Endothelial cell of umbilical vein (primary cell): ENCODE results near the gene ACOX3. TPM values are rescaled to one million over a fixed set of nuclear protein-coding genes. Genes with fewer than 3 reads are reported as not detected.

Experiments used
- BruUV-seq: library from RNA; stranded (reverse); fragments of 400-500 nt; replicated peaks from 2 replicates; lab custom pipeline; 2021; lab: Mats Ljungman, UMichigan
- CTCF ChIA-PET: fragments of 300-600, 350-600 bp; sonication (Branson Sonifier 250); formaldehyde crosslinking; loops from one replicate; lab custom pipeline; 2021; ENCODE audit warnings: antibody characterized with exemption, inconsistent platforms; lab: Charles Lee
- POLR2A ChIA-PET: fragments of 300-600, 350-600 bp; sonication (Branson Sonifier 250); formaldehyde crosslinking; loops from one replicate; lab custom pipeline; 2021; ENCODE audit warnings: antibody characterized with exemption, inconsistent platforms; lab: Charles Lee
- DNase-seq: peaks from one replicate; pipeline ENCODE4 v3.0.0-alpha.2; 2011; ENCODE audit warnings: low read depth, low spot score
- FAIRE-seq: peaks from 2 replicates; lab custom pipeline; 2011; peaks lifted over from hg19 to GRCh38; lab: Jason Lieb, UNC
- H2AFZ ChIP-seq: 2 replicates; pipeline ENCODE4 v1.6.0; 2012; ENCODE audit warnings: low read depth, low read length, control low read depth, inconsistent platforms
- H3K27ac ChIP-seq: 2 replicates; pipeline ENCODE4 v1.5.1; 2011; ENCODE audit warnings: low read depth, mild to moderate bottlenecking, control low read depth, low read length, moderate library complexity; ENCODE audit not compliant: insufficient read depth
- H3K27me3 ChIP-seq, 2 experiments: 2 replicates each; pipeline versions ENCODE4 v1.6.0 to v1.6.1; 2011; ENCODE audit warnings: low read length in 2 of 2, mixed read lengths in 1 of 2; ENCODE audit not compliant: control insufficient read depth in 2 of 2, insufficient read depth in 2 of 2
- H3K36me3 ChIP-seq, 2 experiments: 2 replicates in 1 of 2; 3 replicates in 1 of 2; pipeline ENCODE4 v1.5.1; 2011; ENCODE audit warnings: low read length in 2 of 2, mild to moderate bottlenecking in 1 of 2, moderate library complexity in 1 of 2; ENCODE audit not compliant: control insufficient read depth in 2 of 2, insufficient read depth in 2 of 2; ENCODE audit errors: extremely low read depth in 1 of 2
- H3K4me1 ChIP-seq: 3 replicates; pipeline ENCODE4 v1.5.1; 2011; ENCODE audit warnings: mild to moderate bottlenecking, low read length; ENCODE audit not compliant: control insufficient read depth, insufficient read depth; ENCODE audit errors: extremely low read depth
- H3K4me2 ChIP-seq: 2 replicates; pipeline ENCODE4 v1.6.1; 2011; ENCODE audit warnings: low read length, control low read depth, mixed read lengths; ENCODE audit not compliant: insufficient read depth
- H3K4me3 ChIP-seq, 3 experiments: fragments of 200-600 bp in 1 of 3; sonication (generic), shearing (Covaris generic) in 1 of 3; replicated peaks in 1 of 3; 2 replicates each; pipeline ENCODE4 v1.5.1; 2011 to 2016; ENCODE audit warnings: control low read depth in 3 of 3, low read length in 3 of 3, mild to moderate bottlenecking in 2 of 3, inconsistent platforms in 1 of 3, low read depth in 1 of 3, moderate library complexity in 1 of 3; ENCODE audit not compliant: insufficient read depth in 1 of 3
- H3K79me2 ChIP-seq: 2 replicates; pipeline ENCODE4 v1.6.0; 2012; ENCODE audit warnings: low read length, inconsistent platforms; ENCODE audit not compliant: control insufficient read depth, insufficient read depth
- H3K9ac ChIP-seq: replicated peaks from 2 replicates; pipeline ENCODE3; 2011; ENCODE audit warnings: low read length, control low read depth; ENCODE audit not compliant: insufficient read depth; ENCODE audit errors: extremely low read depth
- H3K9me1 ChIP-seq: replicated peaks from 3 replicates; pipeline ENCODE4 v1.6.0; 2011; ENCODE audit warnings: mild to moderate bottlenecking, low read length; ENCODE audit not compliant: control insufficient read depth, insufficient read depth; ENCODE audit errors: extremely low read depth
- H3K9me3 ChIP-seq: replicated peaks from 2 replicates; pipeline ENCODE4 v1.5.1; 2012; ENCODE audit warnings: low read length, inconsistent platforms; ENCODE audit not compliant: control insufficient read depth, insufficient read depth
- H4K20me1 ChIP-seq: replicated peaks from 2 replicates; pipeline ENCODE3; 2011; ENCODE audit warnings: mild to moderate bottlenecking, low read length; ENCODE audit not compliant: control insufficient read depth, insufficient read depth; ENCODE audit errors: extremely low read depth
- CTCF ChIP-seq, 2 donors: IDR thresholded peaks; 1 replicate in 1 of 2; 2 replicates in 1 of 2; pipeline ENCODE4 v1.5.1; 2011; ENCODE audit warnings: low read length in 2 of 2, mild to moderate bottlenecking in 2 of 2, moderate library complexity in 2 of 2, control low read depth in 1 of 2, inconsistent platforms in 1 of 2, low read depth in 1 of 2; ENCODE audit not compliant: insufficient read depth in 1 of 2; ENCODE audit errors: extremely low read depth in 1 of 2
- EZH2 ChIP-seq: IDR thresholded peaks from 2 replicates; pipeline ENCODE4 v1.6.1; 2012; ENCODE audit warnings: borderline replicate concordance, low read depth, mild to moderate bottlenecking, moderate library complexity, low read length, inconsistent platforms; ENCODE audit not compliant: severe bottlenecking
- FOS ChIP-seq: IDR thresholded peaks from 2 replicates; pipeline ENCODE4 v1.6.1; 2011; ENCODE audit warnings: mild to moderate bottlenecking, low read length, moderate library complexity, borderline replicate concordance; ENCODE audit not compliant: insufficient read depth
- GATA2 ChIP-seq: IDR thresholded peaks from 2 replicates; pipeline ENCODE4 v1.7.0; 2011; ENCODE audit warnings: low read depth, mild to moderate bottlenecking, moderate library complexity, mixed read lengths, low read length; ENCODE audit not compliant: insufficient read length, insufficient read depth
- JUN ChIP-seq: IDR thresholded peaks from 2 replicates; pipeline ENCODE4 v1.6.1; 2011; ENCODE audit warnings: borderline replicate concordance, low read depth; ENCODE audit not compliant: insufficient read length, insufficient read depth
- MAX ChIP-seq: IDR thresholded peaks from 2 replicates; pipeline ENCODE4 v1.6.1; 2011; ENCODE audit not compliant: insufficient read depth, insufficient read length
- MYC ChIP-seq: IDR thresholded peaks from one replicate; pipeline ENCODE4 v1.6.1; 2011; ENCODE audit warnings: mild to moderate bottlenecking, low read depth, low read length
- POLR2A ChIP-seq: IDR thresholded peaks from 2 replicates; pipeline ENCODE4 v1.6.1; 2012; ENCODE audit warnings: low read depth, mild to moderate bottlenecking, control low read depth, low read length
- POLR2AphosphoS5 ChIP-seq: IDR thresholded peaks from 2 replicates; pipeline ENCODE4 v1.6.1; 2012; ENCODE audit warnings: low read depth, mild to moderate bottlenecking, control low read depth, low read length, moderate library complexity; ENCODE audit not compliant: insufficient read depth
- dilution Hi-C: fragments of 300-500 bp; cut with MboI; formaldehyde crosslinking; loops from one replicate; pipeline ENCODE4 v1.15.0; 2019; ENCODE audit warnings: low sequenced_read_pairs; ENCODE audit not compliant: extremely low pct_ligation_motif_present
- intact Hi-C: fragments of 100-400 bp; cut with micrococcal nuclease; formaldehyde crosslinking; loops from one replicate; pipeline ENCODE4 v1.10.0; 2022
- polyA plus RNA-seq, 4 experiments: library from polyadenylated mRNA; depleted of rRNA in 3 of 4; stranded (reverse) in 3 of 4; unstranded in 1 of 4; fragments of >200 nt; gene quantifications; 2 replicates each; pipeline versions ENCODE4 v1.2.1 to v1.2.3, GENCODE V29; 2011 to 2012; ENCODE audit warnings: missing spikeins in 1 of 4
- total RNA-seq: library from RNA; stranded (reverse); gene quantifications from 2 replicates; pipeline ENCODE4 v1.2.3, GENCODE V29; 2021

ACOX3 gene
- total and polyA plus RNA-seq, 2 donors (not counting 3 experiments of a cell fraction or from before 2014, with no cell fraction given) = 13.0 to 26.3 TPM

GRCh38 chr4:8338351-8338961 is 102.1 kb downstream of the ACOX3 start:
- Histone ChIP-seq H3K79me2 (no peaks in the 10 kb centered on the region), H3K4me2 (no peak overlapping the region), H4K20me1 (no peaks in the 10 kb centered on the region), H3K4me3 (no peak overlapping the region), H3K4me1 (no peaks in the 10 kb centered on the region), H3K9me1 (no peaks in the 10 kb centered on the region), H2AFZ (no peak overlapping the region), H3K27me3 (peaks cover 2 to 9% of the 10 kb centered on the region in 2 experiments), H3K36me3 (no peaks in the 10 kb centered on the region), H3K27ac (no peak overlapping the region), H3K9ac (no peak overlapping the region), H3K9me3 (no peaks in the 10 kb centered on the region)
- TF ChIP-seq MAX = no peak
- TF ChIP-seq JUN = no peak
- TF ChIP-seq CTCF (IDR thresholded peaks at IDR 0.05; ENCODE audit: extremely low read depth in 1 of 2, insufficient read depth in 1 of 2, low read depth in 1 of 2, low read length in 2 of 2) = no peak
- TF ChIP-seq POLR2A = no peak
- no peak for TF ChIP-seq POLR2AphosphoS5
- no peak for TF ChIP-seq MYC
- TF ChIP-seq GATA2 = no peak
- TF ChIP-seq EZH2 = no peak
- no peak for TF ChIP-seq FOS
- no peak for FAIRE-seq
- no peak for DNase-seq
- ChIA-PET POLR2A (no interaction called here), CTCF (no interaction called here)
- BruUV-seq = no TSS peak
- intact Hi-C loops (no loop called here), dilution Hi-C loops (no loop called here)
